ENCODE data around the gene CNOT3. TPM values are rescaled to one million over a fixed set of nuclear protein-coding genes. Genes with fewer than 3 reads are reported as not detected.
A peak's percentile ranks its signal among the peaks of the same experiment; 100 is the strongest.

CNOT3 gene
- total and polyA plus RNA-seq, 9 of the 15 experiments (the other 6 are each of a cell fraction or from before 2014, with no cell fraction given) = 0.27 to 60.4 (median 9.9) TPM

DNA sequence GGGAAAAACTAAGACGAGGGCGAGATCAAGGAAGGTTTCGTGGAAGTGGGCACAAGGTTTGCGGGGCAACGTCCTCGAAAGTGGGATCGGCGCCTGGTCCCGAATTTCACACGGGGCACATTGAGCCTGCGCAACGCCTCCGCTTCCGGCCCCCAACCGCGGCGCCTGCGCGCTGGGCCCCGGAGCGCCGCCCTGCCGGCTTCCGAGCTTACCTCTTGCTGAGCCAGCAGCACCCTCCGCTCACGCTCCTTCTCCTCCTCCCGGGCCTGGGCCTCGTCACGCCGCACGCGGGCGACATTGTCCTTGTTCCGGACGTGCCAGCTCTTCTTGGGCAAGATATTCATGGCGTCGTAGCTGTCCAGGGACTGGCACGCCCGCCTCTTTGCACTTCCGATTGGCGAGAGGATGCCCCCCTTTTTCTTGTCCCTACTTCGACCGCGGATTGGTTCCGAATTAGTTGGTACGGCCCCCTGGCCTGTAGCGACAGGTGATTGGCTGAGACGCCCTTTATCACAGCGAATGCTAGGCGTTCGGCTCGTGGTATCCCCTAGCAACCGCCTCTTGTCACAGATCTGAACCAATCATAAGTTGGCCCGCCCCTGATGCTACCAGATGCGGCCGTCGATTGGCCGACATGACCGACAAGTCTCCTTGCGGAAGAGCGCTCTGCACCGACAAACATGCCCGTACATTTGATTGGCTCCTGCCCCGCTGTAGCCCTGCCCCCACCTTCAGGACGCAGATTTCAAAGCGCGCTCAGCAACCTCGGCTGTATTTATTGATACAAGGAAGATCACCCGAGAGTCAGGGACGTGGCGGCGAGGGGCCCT is 22.0 kb downstream of the CNOT3 start, which contains the start of gene LENG1 (continued):
- TF ChIP-seq ELF4 (CRISPR knock-in tag; IDR thresholded peaks at IDR 0.05) (peak; percentile 38; the same call in 1 of the 2 replicates), THRAP3 (IDR thresholded peaks at IDR 0.05; ENCODE audit: borderline replicate concordance) (no peak), POU5F1 (IDR thresholded peaks at IDR 0.05; ENCODE audit: borderline replicate concordance, low read depth, low read length, partially characterized antibody) (no peak), ZBTB17 (CRISPR knock-in tag; IDR thresholded peaks at IDR 0.05) (no peak), TAF15 (IDR thresholded peaks at IDR 0.05; ENCODE audit: low read depth, low read length) (no peak), TSC22D4 (tag; IDR thresholded peaks at IDR 0.05) (no peak), GABPB2 (CRISPR knock-in tag; conservative IDR thresholded peaks at IDR 0.05) (no peak), SRSF7 (optimal IDR thresholded peaks at IDR 0.05; ENCODE audit: low read depth, low read length) (no peak), POLR2G (IDR thresholded peaks at IDR 0.05; ENCODE audit: low read depth, low read length) (peak; percentile 95), ZEB2 (IDR thresholded peaks at IDR 0.05) (no peak), SIN3B (IDR thresholded peaks at IDR 0.05; ENCODE audit: low read depth) (peak; percentile 87)
- TF ChIP-seq, protein P1, sequence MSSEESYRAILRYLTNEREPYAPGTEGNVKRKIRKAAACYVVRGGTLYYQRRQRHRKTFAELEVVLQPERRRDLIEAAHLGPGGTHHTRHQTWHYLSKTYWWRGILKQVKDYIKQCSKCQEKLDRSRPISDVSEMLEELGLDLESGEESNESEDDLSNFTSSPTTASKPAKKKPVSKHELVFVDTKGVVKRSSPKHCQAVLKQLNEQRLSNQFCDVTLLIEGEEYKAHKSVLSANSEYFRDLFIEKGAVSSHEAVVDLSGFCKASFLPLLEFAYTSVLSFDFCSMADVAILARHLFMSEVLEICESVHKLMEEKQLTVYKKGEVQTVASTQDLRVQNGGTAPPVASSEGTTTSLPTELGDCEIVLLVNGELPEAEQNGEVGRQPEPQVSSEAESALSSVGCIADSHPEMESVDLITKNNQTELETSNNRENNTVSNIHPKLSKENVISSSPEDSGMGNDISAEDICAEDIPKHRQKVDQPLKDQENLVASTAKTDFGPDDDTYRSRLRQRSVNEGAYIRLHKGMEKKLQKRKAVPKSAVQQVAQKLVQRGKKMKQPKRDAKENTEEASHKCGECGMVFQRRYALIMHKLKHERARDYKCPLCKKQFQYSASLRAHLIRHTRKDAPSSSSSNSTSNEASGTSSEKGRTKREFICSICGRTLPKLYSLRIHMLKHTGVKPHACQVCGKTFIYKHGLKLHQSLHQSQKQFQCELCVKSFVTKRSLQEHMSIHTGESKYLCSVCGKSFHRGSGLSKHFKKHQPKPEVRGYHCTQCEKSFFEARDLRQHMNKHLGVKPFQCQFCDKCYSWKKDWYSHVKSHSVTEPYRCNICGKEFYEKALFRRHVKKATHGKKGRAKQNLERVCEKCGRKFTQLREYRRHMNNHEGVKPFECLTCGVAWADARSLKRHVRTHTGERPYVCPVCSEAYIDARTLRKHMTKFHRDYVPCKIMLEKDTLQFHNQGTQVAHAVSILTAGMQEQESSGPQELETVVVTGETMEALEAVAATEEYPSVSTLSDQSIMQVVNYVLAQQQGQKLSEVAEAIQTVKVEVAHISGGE (CRISPR knock-in tag; IDR thresholded peaks at IDR 0.05) = peak in 2 of 3 experiments; percentile 53 to 93; a peak in 3 of 6 replicates
- TF ChIP-seq, protein P2, sequence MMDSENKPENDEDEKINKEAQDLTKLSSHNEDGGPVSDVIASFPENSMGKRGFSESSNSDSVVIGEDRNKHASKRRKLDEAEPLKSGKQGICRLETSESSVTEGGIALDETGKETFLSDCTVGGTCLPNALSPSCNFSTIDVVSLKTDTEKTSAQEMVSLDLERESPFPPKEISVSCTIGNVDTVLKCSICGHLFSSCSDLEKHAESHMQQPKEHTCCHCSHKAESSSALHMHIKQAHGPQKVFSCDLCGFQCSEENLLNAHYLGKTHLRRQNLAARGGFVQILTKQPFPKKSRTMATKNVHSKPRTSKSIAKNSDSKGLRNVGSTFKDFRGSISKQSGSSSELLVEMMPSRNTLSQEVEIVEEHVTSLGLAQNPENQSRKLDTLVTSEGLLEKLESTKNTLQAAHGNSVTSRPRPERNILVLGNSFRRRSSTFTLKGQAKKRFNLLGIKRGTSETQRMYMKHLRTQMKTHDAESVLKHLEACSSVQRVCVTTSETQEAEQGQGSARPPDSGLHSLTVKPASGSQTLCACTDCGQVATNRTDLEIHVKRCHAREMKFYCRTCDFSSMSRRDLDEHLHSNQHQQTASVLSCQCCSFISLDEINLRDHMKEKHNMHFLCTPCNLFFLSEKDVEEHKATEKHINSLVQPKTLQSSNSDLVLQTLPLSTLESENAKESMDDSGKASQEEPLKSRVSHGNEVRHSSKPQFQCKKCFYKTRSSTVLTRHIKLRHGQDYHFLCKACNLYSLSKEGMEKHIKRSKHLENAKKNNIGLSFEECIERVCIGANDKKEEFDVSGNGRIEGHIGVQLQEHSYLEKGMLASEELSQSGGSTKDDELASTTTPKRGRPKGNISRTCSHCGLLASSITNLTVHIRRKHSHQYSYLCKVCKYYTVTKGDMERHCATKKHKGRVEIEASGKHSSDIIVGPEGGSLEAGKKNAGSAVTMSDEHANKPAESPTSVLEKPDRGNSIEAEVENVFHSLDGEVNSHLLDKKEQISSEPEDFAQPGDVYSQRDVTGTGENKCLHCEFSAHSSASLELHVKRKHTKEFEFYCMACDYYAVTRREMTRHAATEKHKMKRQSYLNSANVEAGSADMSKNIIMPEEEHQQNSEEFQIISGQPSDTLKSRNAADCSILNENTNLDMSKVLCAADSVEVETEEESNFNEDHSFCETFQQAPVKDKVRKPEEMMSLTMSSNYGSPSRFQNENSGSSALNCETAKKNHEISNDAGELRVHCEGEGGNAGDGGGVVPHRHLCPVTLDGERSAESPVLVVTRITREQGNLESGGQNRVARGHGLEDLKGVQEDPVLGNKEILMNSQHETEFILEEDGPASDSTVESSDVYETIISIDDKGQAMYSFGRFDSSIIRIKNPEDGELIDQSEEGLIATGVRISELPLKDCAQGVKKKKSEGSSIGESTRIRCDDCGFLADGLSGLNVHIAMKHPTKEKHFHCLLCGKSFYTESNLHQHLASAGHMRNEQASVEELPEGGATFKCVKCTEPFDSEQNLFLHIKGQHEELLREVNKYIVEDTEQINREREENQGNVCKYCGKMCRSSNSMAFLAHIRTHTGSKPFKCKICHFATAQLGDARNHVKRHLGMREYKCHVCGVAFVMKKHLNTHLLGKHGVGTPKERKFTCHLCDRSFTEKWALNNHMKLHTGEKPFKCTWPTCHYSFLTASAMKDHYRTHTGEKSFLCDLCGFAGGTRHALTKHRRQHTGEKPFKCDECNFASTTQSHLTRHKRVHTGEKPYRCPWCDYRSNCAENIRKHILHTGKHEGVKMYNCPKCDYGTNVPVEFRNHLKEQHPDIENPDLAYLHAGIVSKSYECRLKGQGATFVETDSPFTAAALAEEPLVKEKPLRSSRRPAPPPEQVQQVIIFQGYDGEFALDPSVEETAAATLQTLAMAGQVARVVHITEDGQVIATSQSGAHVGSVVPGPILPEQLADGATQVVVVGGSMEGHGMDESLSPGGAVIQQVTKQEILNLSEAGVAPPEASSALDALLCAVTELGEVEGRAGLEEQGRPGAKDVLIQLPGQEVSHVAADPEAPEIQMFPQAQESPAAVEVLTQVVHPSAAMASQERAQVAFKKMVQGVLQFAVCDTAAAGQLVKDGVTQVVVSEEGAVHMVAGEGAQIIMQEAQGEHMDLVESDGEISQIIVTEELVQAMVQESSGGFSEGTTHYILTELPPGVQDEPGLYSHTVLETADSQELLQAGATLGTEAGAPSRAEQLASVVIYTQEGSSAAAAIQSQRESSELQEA (IDR thresholded peaks at IDR 0.05; ENCODE audit: low read depth) = no peak
- TF ChIP-seq, protein P3, sequence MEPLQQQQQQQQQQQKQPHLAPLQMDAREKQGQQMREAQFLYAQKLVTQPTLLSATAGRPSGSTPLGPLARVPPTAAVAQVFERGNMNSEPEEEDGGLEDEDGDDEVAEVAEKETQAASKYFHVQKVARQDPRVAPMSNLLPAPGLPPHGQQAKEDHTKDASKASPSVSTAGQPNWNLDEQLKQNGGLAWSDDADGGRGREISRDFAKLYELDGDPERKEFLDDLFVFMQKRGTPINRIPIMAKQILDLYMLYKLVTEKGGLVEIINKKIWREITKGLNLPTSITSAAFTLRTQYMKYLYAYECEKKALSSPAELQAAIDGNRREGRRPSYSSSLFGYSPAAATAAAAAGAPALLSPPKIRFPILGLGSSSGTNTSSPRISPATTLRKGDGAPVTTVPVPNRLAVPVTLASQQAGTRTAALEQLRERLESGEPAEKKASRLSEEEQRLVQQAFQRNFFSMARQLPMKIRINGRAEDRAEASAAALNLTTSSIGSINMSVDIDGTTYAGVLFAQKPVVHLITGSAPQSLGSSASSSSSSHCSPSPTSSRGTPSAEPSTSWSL (CRISPR knock-in tag; IDR thresholded peaks at IDR 0.05; ENCODE audit: borderline replicate concordance) = no peak

All from K562 (cell line).